HG02884 (cell line): ENCODE measurements around the gene OR10AG1.

Experiments
- ATAC-seq: cut with Tn5 transposase; IDR thresholded peaks from one replicate; pipeline ENCODE4 v1.9.1; 2021; ENCODE audit warnings: mild to moderate bottlenecking, moderate library complexity; ENCODE audit not compliant: unreplicated experiment

OR10AG1 gene

DNA sequence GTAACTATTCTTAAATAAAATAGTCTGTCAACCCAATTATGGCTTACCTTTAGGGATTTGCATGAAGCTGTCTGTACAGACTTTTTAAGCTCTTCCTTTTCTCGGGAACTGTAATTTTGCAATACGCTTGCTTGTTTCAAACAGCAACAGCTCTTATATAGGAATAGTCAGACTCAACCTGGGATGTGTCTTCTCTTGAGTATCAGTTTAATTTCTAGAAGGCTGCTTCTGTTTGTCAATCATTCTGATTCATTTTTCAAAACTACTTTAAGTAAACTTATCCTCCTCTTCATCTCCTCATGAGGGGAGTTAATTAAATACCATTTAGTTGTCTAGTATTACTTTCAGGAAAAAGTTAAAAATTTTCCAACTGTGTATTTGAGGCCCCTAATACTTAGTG lies at the start of gene OR10AG1:
OR10AG1 (minus strand) TSS at position 101 of the 400 bp plus-strand sequence; CDS start at position 63, 38 bp downstream.
- ATAC-seq: no peak

DNA sequence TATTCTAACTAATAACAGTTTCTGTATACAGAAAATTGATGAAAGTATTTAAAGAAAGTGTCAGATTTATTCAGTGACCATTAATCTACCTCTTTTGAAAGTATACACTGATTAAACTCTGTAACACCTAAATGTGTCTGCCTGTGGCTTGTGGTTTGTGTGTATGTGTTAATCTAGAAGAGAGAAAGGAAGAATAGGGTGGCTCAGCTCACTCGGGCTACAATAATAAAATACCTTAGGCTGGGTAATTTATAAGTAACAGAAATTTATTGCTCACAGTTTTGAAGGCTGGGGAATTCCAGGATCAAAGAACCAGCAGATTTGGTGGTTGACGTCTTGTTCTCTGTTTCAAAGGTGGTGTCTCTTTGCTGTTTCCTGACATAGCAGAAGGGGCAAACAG lies 44.1 kb upstream of the OR10AG1 start:
- ATAC-seq: no peak

GRCh38 chr11:56010716-56011115 lies 41.0 kb upstream of the OR10AG1 start:
- no peak for ATAC-seq

GRCh38 chr11:55994525-55994924 lies 24.8 kb upstream of the OR10AG1 start, which contains the start of gene OR5F1:
OR5F1 (minus strand) TSS chr11:55994625; CDS start chr11:55994625, 0 bp downstream.
- no peak for ATAC-seq

- ATAC-seq: no peak
Measured at GRCh38 chr11:55970935-55971334, 1.2 kb upstream of the OR10AG1 start.

GRCh38 chr11:55967914-55968313 lies 1.8 kb downstream of the OR10AG1 start:
- ATAC-seq: no peak

- ATAC-seq: no peak
Measured at GRCh38 chr11:55966391-55966790, 3.4 kb downstream of the OR10AG1 start.

DNA sequence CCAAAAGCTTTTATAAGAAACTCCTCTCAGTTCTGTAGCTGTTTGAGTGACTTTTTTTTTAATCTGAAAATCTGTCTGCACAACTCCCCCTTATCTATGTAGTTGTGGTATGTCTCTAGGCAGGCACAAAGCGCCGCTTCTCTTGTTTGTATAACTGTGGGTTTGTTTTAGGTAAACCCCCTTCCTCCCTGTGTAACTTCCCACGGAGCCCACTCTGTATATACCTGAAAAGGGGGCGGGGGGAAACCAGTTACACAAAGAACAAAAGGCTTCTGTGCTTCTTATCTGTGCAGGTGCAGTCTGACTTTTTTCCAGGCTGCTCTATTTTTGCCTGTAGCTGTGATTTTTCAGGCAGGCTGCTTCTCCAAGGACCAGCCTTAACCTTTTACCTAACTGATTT lies 13.2 kb downstream of the OR10AG1 start:
- no peak for ATAC-seq

GRCh38 chr11:55949330-55949729 lies 20.4 kb downstream of the OR10AG1 start:
- ATAC-seq: no peak

DNA sequence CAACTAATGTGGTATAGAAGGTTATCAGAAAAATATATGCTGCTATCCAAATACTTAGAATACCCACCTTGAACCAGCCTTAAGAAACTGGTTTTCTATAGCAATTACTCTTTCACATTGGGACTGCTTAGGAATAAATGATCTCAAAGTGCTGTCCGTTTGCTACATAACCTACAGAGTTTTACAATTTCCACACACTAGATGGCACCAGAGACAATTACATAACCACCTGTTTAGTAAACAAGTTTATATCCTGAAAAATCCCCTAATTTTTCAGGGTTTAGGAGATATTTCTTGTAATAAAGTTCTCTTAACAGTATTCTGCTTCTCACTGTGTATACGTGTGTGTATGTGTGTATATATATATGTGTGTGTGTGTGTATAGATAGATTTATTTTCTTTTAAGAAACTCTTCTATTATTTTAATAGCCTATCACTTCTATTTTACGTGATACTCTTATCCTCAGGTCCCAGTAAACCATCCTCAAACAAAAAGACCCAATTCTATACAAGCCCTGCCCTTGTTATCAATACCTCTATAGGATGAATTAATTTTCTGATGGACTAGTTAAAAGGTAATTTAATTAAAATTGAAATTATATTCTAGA lies 26.9 kb downstream of the OR10AG1 start:
- ATAC-seq: peak; percentile 59

DNA sequence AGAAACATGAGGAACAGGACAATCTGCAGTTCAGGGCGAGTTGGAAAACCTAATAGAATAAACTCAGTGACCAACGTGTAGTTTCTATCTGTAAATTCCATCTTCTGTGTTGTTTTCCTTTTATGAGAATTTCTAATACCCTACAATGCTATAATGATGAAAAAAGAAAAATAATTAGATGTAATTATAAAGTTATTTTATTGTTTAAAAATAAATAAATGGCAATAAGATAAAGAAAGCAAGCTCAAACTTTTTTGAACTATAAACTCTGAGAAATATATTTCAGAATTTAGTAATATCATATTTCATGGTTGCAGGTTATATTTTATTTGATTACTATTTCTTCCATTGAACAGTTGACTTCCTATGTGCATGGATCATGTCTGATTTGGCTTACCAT lies 33.4 kb downstream of the OR10AG1 start, which contains the start of gene OR5I1:
OR5I1 (minus strand) TSS at position 101 of the 400 bp plus-strand sequence; CDS start at position 101, 0 bp downstream.
- ATAC-seq: no peak

DNA sequence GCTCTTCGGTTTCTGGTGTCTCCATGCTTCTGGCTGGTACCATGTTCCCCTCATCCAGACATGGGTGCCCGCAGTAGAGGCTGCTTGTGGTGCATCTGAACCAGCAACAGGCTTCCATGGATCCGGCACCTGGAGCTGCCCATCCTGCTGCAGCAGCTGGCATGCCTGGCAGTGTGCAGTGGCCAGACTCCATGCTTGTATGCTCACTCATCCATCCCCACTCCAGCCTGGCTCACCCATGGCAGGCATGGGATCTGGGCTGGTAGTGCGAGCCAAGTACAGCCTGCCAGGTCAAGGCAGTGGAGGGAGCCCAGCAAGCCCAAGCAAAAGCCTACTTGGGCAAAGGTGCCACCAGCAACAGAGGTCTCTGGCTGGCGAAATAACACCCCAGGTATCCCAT lies 49.2 kb downstream of the OR10AG1 start:
- ATAC-seq: no peak
